Urinary bladder (tissue), 4 donors: ENCODE measurements around the gene PLSCR3. TPM values are rescaled to one million over a fixed set of nuclear protein-coding genes. Genes with fewer than 3 reads are reported as not detected.

Experiments
- DNase-seq: peaks from one replicate; pipeline ENCODE4 v3.0.0-alpha.2; 2015; ENCODE audit errors: extremely low spot score
- H3K27ac ChIP-seq: one replicate; pipeline ENCODE4 v1.5.1; 2013; ENCODE audit warnings: low read depth, mild to moderate bottlenecking, moderate library complexity
- H3K36me3 ChIP-seq: one replicate; pipeline ENCODE4 v1.6.1; 2013; ENCODE audit warnings: mild to moderate bottlenecking, moderate library complexity; ENCODE audit not compliant: insufficient read depth
- H3K4me1 ChIP-seq: one replicate; pipeline ENCODE4 v1.6.1; 2013; ENCODE audit warnings: mild to moderate bottlenecking, moderate library complexity; ENCODE audit not compliant: insufficient read depth
- H3K4me3 ChIP-seq: one replicate; pipeline ENCODE4 v1.5.1; 2013; ENCODE audit warnings: low read depth, low read length
- WGBS: extraction: QIAGEN DNeasy Blood & Tissue Kit; methylation state at CpG from one replicate; pipeline ENCODE4 v1.1.7; 2013; 5-methylcytosine and 5-hydroxymethylcytosine counted together
- polyA plus RNA-seq: library from polyadenylated mRNA; stranded (reverse); fragments of 200-250 nt; gene quantifications from one replicate; pipeline ENCODE4 v1.2.3, GENCODE V29; 2013
- total RNA-seq: library from RNA; depleted of rRNA; stranded (reverse); fragments of >200 nt; gene quantifications from one replicate; pipeline ENCODE4 v1.2.3, GENCODE V29; 2014
- donor health status: healthy with polysubstance abuse.
- donor health status: healthy.

Gene PLSCR3
- total and polyA plus RNA-seq, 2 donors: 14.4 to 56.3 TPM

DNA sequence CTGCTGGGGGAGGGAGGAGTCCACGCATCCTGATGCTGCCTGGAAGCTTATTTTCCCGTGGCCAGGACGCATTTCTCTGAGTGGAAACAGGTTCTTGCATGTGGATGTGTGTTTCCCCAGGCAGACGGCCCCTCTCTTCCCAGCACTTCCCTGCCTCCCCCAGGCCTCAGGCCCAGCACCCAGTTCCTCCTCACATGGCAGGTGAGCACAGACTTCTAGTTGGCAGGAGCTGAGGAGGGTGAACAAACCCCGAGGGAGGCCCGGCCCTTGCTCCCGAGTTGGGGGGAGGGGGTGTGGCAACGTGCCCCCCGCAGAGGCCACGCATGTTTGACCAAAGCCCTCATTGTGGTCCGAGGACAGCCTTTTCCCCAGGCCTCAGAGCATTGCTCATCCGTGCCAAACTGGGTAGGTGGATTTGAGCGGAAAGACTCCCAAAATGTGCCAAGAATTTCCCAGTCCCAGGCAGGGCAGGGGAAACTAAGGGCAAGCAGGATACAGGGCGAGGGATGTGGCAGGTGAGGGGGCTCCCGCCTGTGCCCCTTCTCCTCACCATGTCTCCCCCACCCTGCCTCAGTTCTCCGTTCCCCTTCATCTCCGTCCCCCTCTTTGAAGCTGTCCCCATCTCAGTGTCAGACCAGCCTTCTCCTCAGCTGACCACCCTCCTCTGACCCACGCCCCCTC is 24.3 kb upstream of the PLSCR3 start:
- Histone ChIP-seq H3K4me3 (no peak overlapping the region), H3K4me1 (no peaks in the 10 kb centered on the region), H3K36me3 (no peaks in the 10 kb centered on the region), H3K27ac (no peak overlapping the region)
- DNase-seq: no peak
- WGBS: 68% methylated on average over 18 of the region's 18 CpGs

DNA sequence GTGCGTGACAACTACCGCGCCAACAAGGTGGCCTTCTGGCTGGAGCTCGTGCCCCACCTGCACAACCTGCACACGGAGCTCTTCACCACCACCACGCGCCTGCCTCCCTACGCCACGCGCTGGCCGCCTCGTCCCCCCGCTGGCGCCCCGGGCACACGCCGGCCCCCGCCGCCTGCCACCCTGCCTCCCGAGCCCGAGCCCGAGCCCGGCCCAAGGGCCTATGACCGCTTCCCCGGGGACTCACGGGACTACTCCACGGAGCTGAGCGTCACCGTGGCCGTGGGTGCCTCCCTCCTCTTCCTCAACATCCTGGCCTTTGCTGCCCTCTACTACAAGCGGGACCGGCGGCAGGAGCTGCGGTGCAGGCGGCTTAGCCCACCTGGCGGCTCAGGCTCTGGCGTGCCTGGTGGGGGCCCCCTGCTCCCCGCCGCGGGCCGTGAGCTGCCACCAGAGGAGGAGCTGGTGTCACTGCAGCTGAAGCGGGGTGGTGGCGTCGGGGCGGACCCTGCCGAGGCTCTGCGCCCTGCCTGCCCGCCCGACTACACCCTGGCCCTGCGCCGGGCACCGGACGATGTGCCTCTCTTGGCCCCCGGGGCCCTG is 22.8 kb upstream of the PLSCR3 start:
- DNase-seq: no peak
- H3K36me3 ChIP-seq: no peaks in the 10 kb centered on the region
- no peak overlapping the region for H3K27ac ChIP-seq
- H3K4me1 ChIP-seq: no peaks in the 10 kb centered on the region
- 94% methylated on average over 54 of the region's 54 CpGs for WGBS
- H3K4me3 ChIP-seq: no peak overlapping the region

DNA sequence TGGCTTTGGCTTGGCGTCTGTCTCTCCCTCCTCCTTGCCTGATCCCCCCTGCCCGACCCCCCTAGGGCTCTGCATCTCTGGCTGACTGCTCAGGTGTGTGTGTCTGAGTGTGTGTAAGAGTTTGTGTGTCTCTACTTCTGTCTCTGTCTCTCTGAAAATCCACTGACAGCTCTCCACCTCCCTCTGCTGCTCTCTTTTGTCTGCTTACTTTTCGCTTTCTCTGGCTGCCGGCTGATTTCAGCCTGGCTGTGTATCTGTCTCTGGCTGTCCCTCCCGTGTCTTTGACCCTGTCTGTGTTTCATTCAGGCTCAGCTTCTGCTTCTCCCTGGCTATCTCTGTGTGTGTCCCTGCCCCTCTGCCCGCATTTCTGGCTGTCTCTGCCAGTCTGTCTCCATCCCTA is 22.0 kb upstream of the PLSCR3 start:
- Histone ChIP-seq H3K27ac (no peak overlapping the region), H3K4me3 (no peak overlapping the region), H3K4me1 (no peaks in the 10 kb centered on the region), H3K36me3 (no peaks in the 10 kb centered on the region)
- WGBS: 79% methylated on average over 6 of the region's 6 CpGs
- no peak for DNase-seq

DNA sequence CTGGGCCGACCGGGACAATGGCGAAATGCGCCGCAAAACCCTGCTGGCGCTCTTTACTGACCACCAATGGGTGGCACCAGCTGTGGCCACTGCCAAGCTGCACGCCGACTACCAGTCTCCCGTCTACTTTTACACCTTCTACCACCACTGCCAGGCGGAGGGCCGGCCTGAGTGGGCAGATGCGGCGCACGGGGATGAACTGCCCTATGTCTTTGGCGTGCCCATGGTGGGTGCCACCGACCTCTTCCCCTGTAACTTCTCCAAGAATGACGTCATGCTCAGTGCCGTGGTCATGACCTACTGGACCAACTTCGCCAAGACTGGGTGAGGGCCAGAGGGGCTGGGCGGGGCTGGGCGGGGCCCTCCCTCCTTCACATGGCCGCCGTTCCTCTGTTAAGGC is 21.5 kb upstream of the PLSCR3 start:
- no peak for DNase-seq
- no peaks in the 10 kb centered on the region for H3K4me1 ChIP-seq
- no peaks in the 10 kb centered on the region for H3K36me3 ChIP-seq
- 87% methylated on average over 23 of the region's 23 CpGs for WGBS
- H3K4me3 ChIP-seq: no peak overlapping the region
- H3K27ac ChIP-seq: no peak overlapping the region

DNA sequence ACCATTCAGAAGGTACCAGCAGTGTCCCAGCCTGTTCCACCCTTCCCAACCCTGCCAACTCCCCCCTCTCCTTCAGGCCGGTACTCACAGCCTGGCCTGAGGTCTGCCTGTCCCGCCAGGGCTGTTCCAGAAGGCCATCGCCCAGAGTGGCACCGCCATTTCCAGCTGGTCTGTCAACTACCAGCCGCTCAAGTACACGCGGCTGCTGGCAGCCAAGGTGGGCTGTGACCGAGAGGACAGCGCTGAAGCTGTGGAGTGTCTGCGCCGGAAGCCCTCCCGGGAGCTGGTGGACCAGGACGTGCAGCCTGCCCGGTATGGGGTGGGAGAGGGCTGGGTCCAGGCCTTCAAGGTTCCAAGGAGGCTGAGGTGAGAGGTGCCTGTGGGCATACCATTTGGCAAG is 20.5 kb upstream of the PLSCR3 start:
- DNase-seq: no peak
- Histone ChIP-seq H3K36me3 (no peaks in the 10 kb centered on the region), H3K4me3 (no peak overlapping the region), H3K4me1 (no peaks in the 10 kb centered on the region), H3K27ac (no peak overlapping the region)
- 86% methylated on average over 14 of the region's 14 CpGs for WGBS

DNA sequence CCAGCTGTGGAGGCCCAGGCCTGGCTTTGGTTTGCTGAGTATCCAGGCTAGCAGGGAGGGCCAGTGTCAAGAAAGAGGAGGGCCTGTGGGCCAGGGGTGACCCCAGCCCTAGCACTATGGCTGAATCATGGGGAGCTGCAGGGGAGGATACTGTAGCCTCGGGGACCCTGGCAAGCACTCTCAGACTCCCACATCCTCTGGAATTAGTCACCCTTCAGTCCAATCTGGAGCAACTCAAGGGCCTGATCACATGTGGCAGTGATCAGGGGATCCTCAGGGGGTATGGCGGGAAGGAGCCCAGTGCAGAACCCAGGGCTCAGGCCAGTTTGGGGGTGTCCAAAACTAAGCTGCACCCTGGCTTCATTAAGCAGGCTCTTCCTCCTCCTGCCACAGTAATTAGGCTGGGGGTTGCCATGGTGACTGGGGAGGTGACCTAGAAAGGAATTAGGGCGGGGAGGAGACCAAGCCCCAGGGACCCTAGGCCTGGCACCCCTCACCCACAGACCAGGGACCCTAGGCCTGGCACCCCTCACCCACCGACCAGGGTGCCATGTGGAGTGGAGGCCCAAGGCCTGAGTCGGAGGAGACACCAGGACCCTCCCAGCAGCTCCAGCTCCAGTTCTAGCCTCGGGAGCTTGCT is 19.1 kb upstream of the PLSCR3 start:
- WGBS: 80% methylated on average over 6 of the region's 6 CpGs
- no peaks in the 10 kb centered on the region for H3K36me3 ChIP-seq
- no peaks in the 10 kb centered on the region for H3K4me1 ChIP-seq
- no peak overlapping the region for H3K4me3 ChIP-seq
- no peak for DNase-seq
- no peak overlapping the region for H3K27ac ChIP-seq

DNA sequence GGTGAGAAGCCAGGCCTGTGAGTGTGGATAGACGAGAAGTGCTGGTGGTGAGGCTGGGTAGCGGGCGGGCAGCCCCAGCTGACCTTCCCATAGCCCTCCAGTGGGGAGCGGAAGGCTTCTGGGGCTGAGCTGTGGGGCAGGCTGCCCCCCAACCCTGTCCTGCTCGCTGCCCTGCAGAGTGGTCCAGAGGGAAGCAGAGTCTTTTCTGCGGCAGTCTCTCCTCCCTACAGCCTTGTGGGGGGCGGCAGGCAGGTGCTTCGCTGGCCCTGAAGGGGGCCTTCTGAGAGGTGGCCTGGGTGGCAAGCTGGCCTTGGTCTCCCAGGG is 17.1 kb upstream of the PLSCR3 start:
- 92% methylated on average over 8 of the region's 8 CpGs for WGBS
- Histone ChIP-seq H3K36me3 (no peaks in the 10 kb centered on the region), H3K27ac (no peak overlapping the region), H3K4me3 (no peak overlapping the region), H3K4me1 (no peaks in the 10 kb centered on the region)
- no peak for DNase-seq

DNA sequence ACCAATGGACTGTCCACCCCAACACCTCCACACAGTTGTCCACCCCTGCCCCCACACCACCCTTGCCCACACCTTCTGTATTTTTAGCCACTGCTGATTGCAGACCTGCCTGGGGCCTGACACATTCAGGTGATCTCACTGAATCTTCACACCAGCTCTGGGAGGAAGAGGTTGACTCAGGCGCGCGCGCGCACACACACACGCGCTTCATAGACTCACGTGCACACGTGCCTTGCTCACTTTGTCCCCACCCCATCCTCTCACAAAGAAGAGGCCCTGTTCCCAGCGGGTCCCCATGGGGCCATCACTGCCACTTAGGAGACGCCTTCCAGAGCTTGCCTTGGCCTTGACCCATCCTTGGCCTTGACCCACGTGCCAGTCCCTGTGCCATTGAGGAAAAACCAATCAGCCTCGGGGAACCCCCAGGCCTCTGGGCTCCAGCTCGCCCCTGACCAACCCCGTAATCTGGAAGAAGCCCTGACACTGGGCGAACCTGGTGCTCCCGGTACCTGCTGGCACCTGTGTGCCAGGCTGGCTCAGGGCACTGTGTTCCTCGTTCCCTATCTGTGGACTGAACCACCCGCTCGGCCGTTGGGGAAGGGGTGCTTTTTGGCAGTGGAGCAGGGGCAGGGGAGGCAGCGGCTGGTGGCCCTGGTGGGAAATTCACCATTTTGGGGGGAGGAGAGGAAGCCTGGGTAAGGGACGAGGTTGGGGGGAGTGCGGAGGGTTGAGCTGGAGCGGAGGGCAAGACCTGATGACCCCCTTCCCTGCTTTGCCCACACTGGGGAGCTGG is 16.5 kb upstream of the PLSCR3 start:
- Histone ChIP-seq H3K36me3 (no peaks in the 10 kb centered on the region), H3K4me1 (no peaks in the 10 kb centered on the region), H3K4me3 (no peak overlapping the region), H3K27ac (no peak overlapping the region)
- DNase-seq: no peak
- 91% methylated on average over 25 of the region's 25 CpGs for WGBS

DNA sequence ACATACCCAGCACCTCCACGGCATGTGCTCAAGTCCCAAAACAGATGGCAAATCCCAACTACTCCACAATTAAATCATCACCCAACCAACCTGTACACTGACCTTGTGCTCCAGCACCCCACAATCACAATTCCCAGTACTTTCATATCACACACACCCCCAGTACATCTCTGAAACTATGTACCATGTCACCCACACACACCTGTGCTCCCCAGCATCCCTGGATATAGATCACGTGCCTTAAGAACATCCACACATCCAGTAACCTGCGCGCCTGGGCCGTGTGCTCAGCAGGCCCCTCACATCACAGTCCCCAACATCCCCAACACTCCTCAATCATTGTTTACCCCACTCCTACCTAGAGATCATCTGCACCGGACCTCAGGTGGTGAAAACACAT is 15.4 kb upstream of the PLSCR3 start:
- no peaks in the 10 kb centered on the region for H3K36me3 ChIP-seq
- H3K27ac ChIP-seq: no peak overlapping the region
- DNase-seq: no peak
- H3K4me3 ChIP-seq: no peak overlapping the region
- no peaks in the 10 kb centered on the region for H3K4me1 ChIP-seq
- 93% methylated on average over 6 of the region's 6 CpGs for WGBS

DNA sequence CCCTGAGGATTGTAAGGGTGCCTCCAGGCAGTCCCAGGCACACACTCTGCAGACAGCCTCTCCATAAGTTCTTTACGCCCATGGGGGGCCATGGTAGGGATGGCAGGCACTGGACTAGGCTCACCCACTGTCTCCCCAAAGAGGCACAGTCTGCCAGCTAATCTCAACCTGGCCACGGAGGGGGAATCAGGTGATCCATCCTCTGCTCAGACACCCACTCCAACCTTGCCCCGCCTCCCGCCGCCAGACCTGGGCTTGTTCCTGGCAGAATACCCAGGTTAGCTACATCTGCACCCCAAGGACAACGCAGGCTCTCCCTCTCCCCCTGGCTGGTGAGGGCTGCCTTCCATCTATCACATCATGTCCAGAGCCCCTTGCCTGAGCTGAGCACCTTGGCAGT is 14.5 kb upstream of the PLSCR3 start:
- H3K36me3 ChIP-seq: no peaks in the 10 kb centered on the region
- 88% methylated on average over 6 of the region's 6 CpGs for WGBS
- no peak overlapping the region for H3K27ac ChIP-seq
- H3K4me3 ChIP-seq: no peak overlapping the region
- no peak for DNase-seq
- no peaks in the 10 kb centered on the region for H3K4me1 ChIP-seq

DNA sequence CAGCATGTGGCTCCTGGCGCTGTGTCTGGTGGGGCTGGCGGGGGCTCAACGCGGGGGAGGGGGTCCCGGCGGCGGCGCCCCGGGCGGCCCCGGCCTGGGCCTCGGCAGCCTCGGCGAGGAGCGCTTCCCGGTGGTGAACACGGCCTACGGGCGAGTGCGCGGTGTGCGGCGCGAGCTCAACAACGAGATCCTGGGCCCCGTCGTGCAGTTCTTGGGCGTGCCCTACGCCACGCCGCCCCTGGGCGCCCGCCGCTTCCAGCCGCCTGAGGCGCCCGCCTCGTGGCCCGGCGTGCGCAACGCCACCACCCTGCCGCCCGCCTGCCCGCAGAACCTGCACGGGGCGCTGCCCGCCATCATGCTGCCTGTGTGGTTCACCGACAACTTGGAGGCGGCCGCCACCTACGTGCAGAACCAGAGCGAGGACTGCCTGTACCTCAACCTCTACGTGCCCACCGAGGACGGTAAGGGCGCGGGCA is 14.0 kb upstream of the PLSCR3 start:
- H3K4me3 ChIP-seq: no peak overlapping the region

DNA sequence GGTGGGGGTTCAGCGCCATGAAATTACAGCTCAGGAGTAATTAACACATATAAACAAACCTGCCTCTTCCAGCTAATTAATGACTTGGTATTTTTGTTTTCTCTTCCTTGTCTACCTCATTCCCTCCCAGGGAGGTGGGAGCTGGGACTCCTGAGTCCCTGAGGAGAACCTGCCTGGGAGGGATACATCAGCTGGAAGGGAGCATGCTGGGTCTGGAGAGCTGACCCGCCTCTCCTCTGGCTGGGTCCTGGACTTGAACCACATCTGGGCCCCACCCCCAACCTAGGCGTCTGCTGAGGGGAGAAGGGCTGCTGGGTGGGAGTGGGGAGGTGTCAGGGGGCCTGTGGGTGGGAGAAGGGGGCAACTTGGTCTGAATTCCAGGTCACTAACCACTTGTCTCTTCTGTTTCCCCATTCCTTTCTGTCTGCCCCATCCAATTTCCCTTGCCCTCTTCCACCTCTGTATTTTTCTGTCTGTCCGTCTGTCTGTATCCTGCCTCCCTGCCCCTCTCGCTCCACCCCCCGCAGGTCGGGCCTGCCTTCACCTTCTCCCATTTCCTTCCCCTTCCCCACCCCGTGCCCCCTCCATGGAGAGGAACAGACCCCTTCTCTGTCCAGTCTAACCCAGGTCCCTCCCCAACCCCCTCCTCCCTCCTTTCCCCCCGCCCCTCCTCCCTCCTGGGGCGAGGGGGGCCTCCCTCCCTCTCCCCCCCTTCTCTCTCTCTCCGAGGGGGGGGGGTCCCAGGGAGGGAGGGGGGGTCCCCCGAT is 13.3 kb upstream of the PLSCR3 start, which contains the start of gene NLGN2:
NLGN2 (plus strand) TSS at position 361 of the 767 bp plus-strand sequence. CDS start 411 bp downstream, outside the sequence.
- H3K27ac ChIP-seq: no peak within 1 kb of the TSS
- WGBS: 56% methylated on average over 11 of the region's 12 CpGs

More for the DNA sequence above, 14.0 kb upstream of the PLSCR3 start:
- no peaks in the 10 kb centered on the region for H3K36me3 ChIP-seq
- no peak overlapping the region for H3K27ac ChIP-seq
- no peak for DNase-seq
- H3K4me1 ChIP-seq: no peaks in the 10 kb centered on the region
- 69% methylated on average over 58 of the region's 58 CpGs for WGBS

DNA sequence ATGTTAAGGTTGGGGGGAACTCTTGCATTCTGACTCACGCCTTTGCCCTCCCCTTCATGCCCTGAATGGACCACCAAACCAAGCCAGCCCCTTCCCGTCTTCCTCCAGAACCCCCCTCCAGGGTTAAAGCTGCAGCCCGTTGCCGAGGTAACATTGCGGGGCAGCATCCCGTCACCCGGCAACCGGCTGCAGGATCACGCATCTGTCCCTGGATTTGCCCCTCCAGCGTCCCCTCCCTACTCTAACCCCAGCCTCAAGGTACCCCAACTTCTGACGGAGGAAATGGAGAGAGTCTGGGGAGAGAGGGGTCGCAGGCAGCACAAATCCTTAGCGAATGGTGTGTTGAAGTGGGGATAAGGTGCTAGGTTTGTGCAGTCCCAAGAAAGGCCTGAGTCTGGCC is 12.8 kb upstream of the PLSCR3 start:
- no peak for DNase-seq
- Histone ChIP-seq H3K4me3 (no peak overlapping the region), H3K4me1 (no peaks in the 10 kb centered on the region), H3K27ac (no peak overlapping the region), H3K36me3 (no peaks in the 10 kb centered on the region)
- 85% methylated on average over 13 of the region's 13 CpGs for WGBS

More for the DNA sequence above, 13.3 kb upstream of the PLSCR3 start, which contains the start of gene NLGN2:
- no peak within 1 kb of the TSS for H3K4me3 ChIP-seq
- DNase-seq: no peak
- no peaks in the 10 kb centered on the region for H3K4me1 ChIP-seq
- no peaks in the 10 kb centered on the region for H3K36me3 ChIP-seq
